HepG2 (cell line): ENCODE data around the gene GJB1. TPM values are rescaled to one million over a fixed set of nuclear protein-coding genes. Genes with fewer than 3 reads are reported as not detected.

ENCODE experiments used
- CCDC6 ChIP-seq: sonication (generic); formaldehyde crosslinking; IDR thresholded peaks from 2 replicates; pipeline ENCODE4 v1.8.1; 2022; ENCODE audit warnings: mild to moderate bottlenecking, missing genetic modification reagents, moderate library complexity
- HDAC1 ChIP-seq: sonication (generic); formaldehyde crosslinking; IDR thresholded peaks from 2 replicates; pipeline ENCODE4 v1.5.1; 2020; ENCODE audit warnings: mild to moderate bottlenecking, missing genetic modification reagents
- LCORL ChIP-seq, 2 experiments: fragments of 450-650 bp in 1 of 2; sonication (generic) in 1 of 2; formaldehyde crosslinking in 1 of 2; IDR thresholded peaks; 2 replicates each; pipeline versions ENCODE4 v1.5.0 to v1.6.1; 2017 to 2020; ENCODE audit warnings: antibody characterized with exemption in 1 of 2, missing genetic modification reagents in 1 of 2
- MAF1 ChIP-seq: sonication (generic); formaldehyde crosslinking; IDR thresholded peaks from 2 replicates; pipeline ENCODE4 v1.5.0; 2020; ENCODE audit warnings: missing genetic modification reagents, borderline replicate concordance
- MEF2D ChIP-seq: sonication (generic); formaldehyde crosslinking; IDR thresholded peaks from 2 replicates; pipeline ENCODE4 v1.5.1; 2020; ENCODE audit warnings: mild to moderate bottlenecking, missing genetic modification reagents
- MIXL1 ChIP-seq: IDR thresholded peaks from 2 replicates; pipeline ENCODE4 v1.6.1; 2016
- PHF20 ChIP-seq: sonication (generic); formaldehyde crosslinking; IDR thresholded peaks from 2 replicates; pipeline ENCODE4 v1.5.0; 2020; ENCODE audit warnings: mild to moderate bottlenecking, missing genetic modification reagents
- SP5 ChIP-seq: IDR thresholded peaks from 2 replicates; pipeline ENCODE4 v1.6.1; 2016; ENCODE audit warnings: low read depth, borderline replicate concordance
- TARDBP ChIP-seq: sonication (generic); formaldehyde crosslinking; IDR thresholded peaks from 2 replicates; pipeline ENCODE4 v1.8.0; 2022; ENCODE audit warnings: mild to moderate bottlenecking, missing genetic modification reagents
- ZNF225 ChIP-seq: sonication (generic); formaldehyde crosslinking; IDR thresholded peaks from 2 replicates; pipeline ENCODE4 v1.4.0; 2020; ENCODE audit warnings: mild to moderate bottlenecking, missing genetic modification reagents
- polyA plus RNA-seq, 8 experiments: library from polyadenylated mRNA; depleted of rRNA in 3 of 8; stranded (reverse) in 7 of 8; unstranded in 1 of 8; fragments of >200 nt; fragmentation: Illumina TruSeq in 4 of 8; extraction: Trizol in 4 of 8; gene quantifications; 2 replicates each; pipeline versions ENCODE4 v1.2.1 to v1.2.3, GENCODE V29; 2011 to 2016; ENCODE audit warnings: low read depth in 4 of 8, missing spikeins in 1 of 8, mixed read lengths in 1 of 8; ENCODE audit not compliant: insufficient read depth in 1 of 8
- total RNA-seq, 5 experiments: library from RNA; depleted of rRNA; stranded (reverse); fragments of >200 nt; fragmentation: Illumina TruSeq; extraction: Trizol; gene quantifications; 2 replicates each; pipeline ENCODE4 v1.2.3, GENCODE V29; 2016; ENCODE audit warnings: low read depth in 1 of 5
- TF ChIP-seq, protein P1 (sequence below): sonication (generic); formaldehyde crosslinking; IDR thresholded peaks from 2 replicates; pipeline ENCODE4 v1.5.0; 2020; ENCODE audit warnings: missing genetic modification reagents
- TF ChIP-seq, protein P2 (sequence below): sonication (generic); formaldehyde crosslinking; IDR thresholded peaks from 2 replicates; pipeline ENCODE4 v1.4.0; 2020; ENCODE audit warnings: mild to moderate bottlenecking, missing genetic modification reagents
- TF ChIP-seq, protein P3 (sequence below): sonication (generic); formaldehyde crosslinking; conservative IDR thresholded peaks from 2 replicates; pipeline ENCODE4 v1.5.0; 2020; ENCODE audit warnings: missing genetic modification reagents
- TF ChIP-seq, protein P4 (sequence below): sonication (generic); formaldehyde crosslinking; IDR thresholded peaks from 2 replicates; pipeline ENCODE4 v1.4.0; 2020; ENCODE audit warnings: missing genetic modification reagents; ENCODE audit errors: not compliant biosample characterization
- TF ChIP-seq, protein P5 (sequence below): sonication (generic); formaldehyde crosslinking; IDR thresholded peaks from 2 replicates; pipeline ENCODE4 v1.4.0; 2020; ENCODE audit warnings: missing genetic modification reagents, low read depth, mild to moderate bottlenecking, borderline replicate concordance

Gene GJB1
- total and polyA plus RNA-seq, 2 of the 13 experiments (the other 11 are each of a cell fraction or from before 2014, with no cell fraction given): 111 to 161 TPM

DNA sequence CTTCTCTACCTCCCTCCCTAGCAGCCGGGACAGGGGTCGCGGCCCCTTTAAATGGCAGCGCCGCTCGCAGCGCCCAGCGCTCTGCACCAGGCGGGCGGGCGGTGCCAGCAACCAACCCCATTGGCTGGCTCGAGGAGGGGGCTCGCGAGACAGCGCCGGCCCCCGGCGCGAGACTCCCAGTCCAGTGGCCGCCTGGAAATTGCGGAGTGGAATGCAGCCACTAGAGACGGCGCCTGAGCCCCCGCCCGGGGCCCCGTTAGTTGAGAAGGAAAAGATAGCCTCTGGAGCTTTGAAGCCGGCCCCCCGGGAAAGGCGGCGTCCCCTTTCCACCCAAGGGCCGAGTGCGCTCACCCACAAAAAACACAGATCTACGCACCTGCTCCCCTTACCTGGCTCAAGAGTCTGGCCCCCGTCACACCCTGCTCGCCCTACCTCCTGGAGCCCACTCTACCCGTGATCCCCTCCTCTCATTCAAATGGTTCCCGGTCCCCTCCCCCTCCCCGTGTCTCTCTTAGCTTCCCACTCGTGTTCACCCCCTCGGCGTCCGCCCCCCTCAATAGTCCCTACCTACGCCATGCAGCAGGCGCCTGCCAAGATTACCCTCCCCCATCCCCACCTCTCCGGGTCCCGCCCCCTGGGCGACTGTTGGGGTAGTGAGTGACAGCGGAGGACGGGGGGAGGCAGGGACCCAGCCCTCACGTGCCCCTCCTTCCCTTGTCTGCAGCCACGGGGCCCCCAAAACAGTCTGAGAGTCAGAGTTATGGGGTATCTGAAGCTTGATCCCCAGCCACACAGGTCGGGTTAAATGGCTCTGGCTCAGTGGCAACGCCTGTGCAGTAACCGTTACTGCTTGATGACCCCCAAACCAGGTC lies 31.3 kb downstream of the GJB1 start, which contains the start of gene ZMYM3 (continued):
- TF ChIP-seq, protein P1, sequence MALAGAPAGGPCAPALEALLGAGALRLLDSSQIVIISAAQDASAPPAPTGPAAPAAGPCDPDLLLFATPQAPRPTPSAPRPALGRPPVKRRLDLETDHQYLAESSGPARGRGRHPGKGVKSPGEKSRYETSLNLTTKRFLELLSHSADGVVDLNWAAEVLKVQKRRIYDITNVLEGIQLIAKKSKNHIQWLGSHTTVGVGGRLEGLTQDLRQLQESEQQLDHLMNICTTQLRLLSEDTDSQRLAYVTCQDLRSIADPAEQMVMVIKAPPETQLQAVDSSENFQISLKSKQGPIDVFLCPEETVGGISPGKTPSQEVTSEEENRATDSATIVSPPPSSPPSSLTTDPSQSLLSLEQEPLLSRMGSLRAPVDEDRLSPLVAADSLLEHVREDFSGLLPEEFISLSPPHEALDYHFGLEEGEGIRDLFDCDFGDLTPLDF (CRISPR knock-in tag): peak; percentile 72
- TF ChIP-seq CCDC6 (CRISPR knock-in tag) (no peak), HDAC1 (CRISPR knock-in tag) (peak; percentile 16; the same call in 1 of the 2 replicates), ZNF225 (no peak), PHF20 (CRISPR knock-in tag) (no peak), LCORL (IDR thresholded peaks at IDR 0.05) (no peak), LCORL (CRISPR knock-in tag; IDR thresholded peaks at IDR 0.05) (no peak), MEF2D (CRISPR knock-in tag) (no peak), SP5 (CRISPR knock-in tag) (0 out of 2 replicates have a peak, but pooled peaks have one; percentile 31), MAF1 (CRISPR knock-in tag) (no peak), MIXL1 (no peak), TARDBP (CRISPR knock-in tag) (no peak)
- TF ChIP-seq, protein P2, sequence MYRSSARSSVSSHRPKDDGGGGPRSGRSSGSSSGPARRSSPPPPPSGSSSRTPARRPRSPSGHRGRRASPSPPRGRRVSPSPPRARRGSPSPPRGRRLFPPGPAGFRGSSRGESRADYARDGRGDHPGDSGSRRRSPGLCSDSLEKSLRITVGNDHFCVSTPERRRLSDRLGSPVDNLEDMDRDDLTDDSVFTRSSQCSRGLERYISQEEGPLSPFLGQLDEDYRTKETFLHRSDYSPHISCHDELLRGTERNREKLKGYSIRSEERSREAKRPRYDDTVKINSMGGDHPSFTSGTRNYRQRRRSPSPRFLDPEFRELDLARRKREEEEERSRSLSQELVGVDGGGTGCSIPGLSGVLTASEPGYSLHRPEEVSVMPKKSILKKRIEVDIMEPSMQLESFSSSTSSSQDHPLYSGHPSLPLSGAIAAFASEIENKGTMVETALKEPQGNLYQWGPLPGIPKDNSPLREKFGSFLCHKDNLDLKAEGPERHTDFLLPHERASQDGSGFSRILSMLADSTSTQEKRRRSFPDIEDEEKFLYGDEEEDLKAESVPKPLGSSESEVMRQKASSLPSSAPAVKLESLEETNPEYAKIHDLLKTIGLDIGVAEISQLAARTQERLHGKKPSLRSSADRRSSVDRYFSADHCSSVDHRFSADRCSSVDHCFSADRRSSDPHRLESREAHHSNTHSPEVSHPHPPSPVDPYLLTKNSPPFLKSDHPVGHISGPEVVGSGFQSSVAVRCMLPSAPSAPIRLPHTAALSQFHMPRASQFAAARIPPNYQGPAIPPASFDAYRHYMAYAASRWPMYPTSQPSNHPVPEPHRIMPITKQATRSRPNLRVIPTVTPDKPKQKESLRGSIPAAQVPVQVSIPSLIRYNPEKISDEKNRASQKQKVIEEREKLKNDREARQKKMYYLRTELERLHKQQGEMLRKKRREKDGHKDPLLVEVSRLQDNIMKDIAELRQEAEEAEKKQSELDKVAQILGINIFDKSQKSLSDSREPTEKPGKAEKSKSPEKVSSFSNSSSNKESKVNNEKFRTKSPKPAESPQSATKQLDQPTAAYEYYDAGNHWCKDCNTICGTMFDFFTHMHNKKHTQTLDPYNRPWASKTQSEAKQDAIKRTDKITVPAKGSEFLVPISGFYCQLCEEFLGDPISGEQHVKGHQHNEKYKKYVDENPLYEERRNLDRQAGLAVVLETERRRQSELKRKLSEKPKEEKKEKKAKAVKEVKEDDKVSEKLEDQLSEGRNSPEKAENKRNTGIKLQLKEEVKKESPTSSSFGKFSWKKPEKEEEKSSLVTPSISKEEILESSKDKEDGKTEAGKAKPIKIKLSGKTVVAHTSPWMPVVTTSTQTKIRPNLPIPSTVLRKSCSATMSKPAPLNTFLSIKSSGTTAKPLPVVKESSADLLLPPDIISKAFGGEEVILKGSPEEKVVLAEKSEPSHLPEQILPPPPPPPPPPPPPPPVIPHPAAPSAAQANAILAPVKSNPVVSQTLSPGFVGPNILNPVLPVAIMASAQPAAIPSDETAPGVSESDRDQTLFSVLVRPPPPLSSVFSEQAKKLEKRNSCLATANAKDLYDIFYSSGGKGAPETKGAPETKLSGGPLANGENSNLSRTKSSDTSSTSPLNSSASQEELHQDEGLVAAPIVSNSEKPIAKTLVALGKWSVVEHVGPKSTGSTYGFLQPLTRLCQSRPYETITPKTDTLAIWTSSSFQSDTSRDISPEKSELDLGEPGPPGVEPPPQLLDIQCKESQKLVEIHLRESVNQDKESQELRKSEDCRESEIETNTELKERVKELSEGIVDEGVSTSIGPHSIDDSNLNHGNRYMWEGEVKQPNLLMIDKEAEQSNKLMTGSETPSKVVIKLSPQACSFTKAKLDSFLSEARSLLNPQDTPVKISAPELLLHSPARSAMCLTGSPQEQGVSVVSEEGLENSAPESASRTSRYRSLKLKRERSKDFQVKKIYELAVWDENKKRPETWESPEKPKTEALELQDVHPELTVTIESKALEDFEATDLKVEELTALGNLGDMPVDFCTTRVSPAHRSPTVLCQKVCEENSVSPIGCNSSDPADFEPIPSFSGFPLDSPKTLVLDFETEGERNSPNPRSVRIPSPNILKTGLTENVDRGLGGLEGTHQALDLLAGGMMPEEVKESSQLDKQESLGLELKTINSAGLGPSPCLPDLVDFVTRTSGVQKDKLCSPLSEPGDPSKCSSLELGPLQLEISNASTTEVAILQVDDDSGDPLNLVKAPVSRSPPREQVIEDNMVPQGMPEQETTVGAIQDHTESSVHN: no peak
- TF ChIP-seq, protein P3, sequence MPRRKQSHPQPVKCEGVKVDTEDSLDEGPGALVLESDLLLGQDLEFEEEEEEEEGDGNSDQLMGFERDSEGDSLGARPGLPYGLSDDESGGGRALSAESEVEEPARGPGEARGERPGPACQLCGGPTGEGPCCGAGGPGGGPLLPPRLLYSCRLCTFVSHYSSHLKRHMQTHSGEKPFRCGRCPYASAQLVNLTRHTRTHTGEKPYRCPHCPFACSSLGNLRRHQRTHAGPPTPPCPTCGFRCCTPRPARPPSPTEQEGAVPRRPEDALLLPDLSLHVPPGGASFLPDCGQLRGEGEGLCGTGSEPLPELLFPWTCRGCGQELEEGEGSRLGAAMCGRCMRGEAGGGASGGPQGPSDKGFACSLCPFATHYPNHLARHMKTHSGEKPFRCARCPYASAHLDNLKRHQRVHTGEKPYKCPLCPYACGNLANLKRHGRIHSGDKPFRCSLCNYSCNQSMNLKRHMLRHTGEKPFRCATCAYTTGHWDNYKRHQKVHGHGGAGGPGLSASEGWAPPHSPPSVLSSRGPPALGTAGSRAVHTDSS: no peak
- TF ChIP-seq, protein P4, sequence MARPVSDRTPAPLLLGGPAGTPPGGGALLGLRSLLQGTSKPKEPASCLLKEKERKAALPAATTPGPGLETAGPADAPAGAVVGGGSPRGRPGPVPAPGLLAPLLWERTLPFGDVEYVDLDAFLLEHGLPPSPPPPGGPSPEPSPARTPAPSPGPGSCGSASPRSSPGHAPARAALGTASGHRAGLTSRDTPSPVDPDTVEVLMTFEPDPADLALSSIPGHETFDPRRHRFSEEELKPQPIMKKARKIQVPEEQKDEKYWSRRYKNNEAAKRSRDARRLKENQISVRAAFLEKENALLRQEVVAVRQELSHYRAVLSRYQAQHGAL (CRISPR knock-in tag): no peak
- TF ChIP-seq, protein P5, sequence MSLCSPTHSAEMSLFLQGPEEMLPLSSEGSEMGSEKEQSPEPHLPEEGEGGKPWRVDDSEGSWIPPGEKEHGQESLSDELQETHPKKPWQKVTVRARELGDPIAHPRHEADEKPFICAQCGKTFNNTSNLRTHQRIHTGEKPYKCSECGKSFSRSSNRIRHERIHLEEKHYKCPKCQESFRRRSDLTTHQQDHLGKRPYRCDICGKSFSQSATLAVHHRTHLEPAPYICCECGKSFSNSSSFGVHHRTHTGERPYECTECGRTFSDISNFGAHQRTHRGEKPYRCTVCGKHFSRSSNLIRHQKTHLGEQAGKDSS (CRISPR knock-in tag): no peak; the same call in 1 of the 2 replicates
